Measurements from ENCODE around the gene DPP6.

DNA sequence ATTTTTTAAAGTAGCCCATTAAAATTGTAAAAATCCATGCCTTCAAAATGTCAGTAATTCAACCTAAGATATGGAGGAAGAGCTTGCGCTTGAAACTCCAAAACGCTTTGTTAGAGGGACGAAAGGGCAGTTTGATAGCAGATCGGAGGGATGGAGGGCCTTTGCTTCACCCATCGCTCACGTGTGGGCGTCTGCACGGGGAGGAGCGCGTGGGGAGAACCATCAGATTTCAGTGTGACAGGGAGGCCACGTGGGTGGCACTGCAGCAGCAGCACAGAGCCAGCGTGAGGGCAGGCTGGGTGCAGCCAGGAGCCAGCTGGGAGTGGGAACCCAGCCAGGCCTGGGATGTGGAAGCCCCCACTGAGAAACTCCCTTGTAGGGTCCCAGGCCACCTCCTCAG, 625.3 kb downstream of the DPP6 start:
- TF ChIP-seq REST (IDR thresholded peaks at IDR 0.05; ENCODE audit: low read depth, low read length), result no peak
- TF ChIP-seq CTCF (IDR thresholded peaks at IDR 0.05), result no peak
- no peak for TF ChIP-seq MAX (IDR thresholded peaks at IDR 0.05; ENCODE audit: low read depth)
- no peak for TF ChIP-seq POLR2AphosphoS5 (IDR thresholded peaks at IDR 0.05; ENCODE audit: low read depth, low read length)
